GM23248 (cell line): ENCODE measurements around the gene TPCN1.

ENCODE experiments used
- EZH2 ChIP-seq: fragments of 200-600 bp; sonication (generic); IDR thresholded peaks from 2 replicates; pipeline ENCODE4 v1.6.1; 2018; ENCODE audit warnings: antibody characterized with exemption, mild to moderate bottlenecking; ENCODE audit not compliant: insufficient read depth, poor library complexity, severe bottlenecking
- EZH2phosphoT487 ChIP-seq: fragments of 200-600 bp; sonication (generic); IDR thresholded peaks from 2 replicates; pipeline ENCODE4 v1.6.1; 2018; ENCODE audit warnings: antibody characterized with exemption, moderate library complexity, mild to moderate bottlenecking, low read depth; ENCODE audit not compliant: insufficient read depth

- TF ChIP-seq EZH2 (no peak), EZH2phosphoT487 (no peak)
Observed at GRCh38 chr12:113236539-113237399, 15.5 kb downstream of the TPCN1 start.
